Esophagus squamous epithelium (tissue), 4 donors: ENCODE results near the gene SCAI.

Experiments
- CTCF ChIP-seq, 6 experiments: fragments of 450-650 bp in 4 of 6; fragments of 200-600 bp in 2 of 6; sonication (generic) in 2 of 6; IDR thresholded peaks; one replicate each; pipeline ENCODE4 v1.5.1; 2016 to 2019; ENCODE audit warnings: antibody characterized with exemption in 6 of 6, mild to moderate bottlenecking in 4 of 6, moderate library complexity in 4 of 6
- POLR2A ChIP-seq, 4 donors: fragments of 450-650 bp; IDR thresholded peaks; one replicate each; pipeline ENCODE4 v1.6.1; 2017; ENCODE audit warnings: antibody characterized with exemption in 4 of 4, mild to moderate bottlenecking in 4 of 4, moderate library complexity in 3 of 4

- TF ChIP-seq POLR2A (IDR thresholded peaks at IDR 0.05) (no peak), CTCF (IDR thresholded peaks at IDR 0.05) (no peak)
Measured at GRCh38 chr9:125095821-125096443, 47.4 kb downstream of the SCAI start.
